GM19463 (cell line): ENCODE measurements around the gene NPTN.
A peak's percentile ranks its signal among the peaks of the same experiment; 100 is the strongest.
"Not testable (repeated sequence)": the region's sequence is repeated elsewhere in the genome, so short reads cannot be mapped to it uniquely, and the experiment has no call there.

Experiments used
- ATAC-seq: cut with Tn5 transposase; IDR thresholded peaks from one replicate; pipeline ENCODE4 v1.9.1; 2021; ENCODE audit warnings: mild to moderate bottlenecking, moderate library complexity; ENCODE audit not compliant: unreplicated experiment

NPTN gene

DNA sequence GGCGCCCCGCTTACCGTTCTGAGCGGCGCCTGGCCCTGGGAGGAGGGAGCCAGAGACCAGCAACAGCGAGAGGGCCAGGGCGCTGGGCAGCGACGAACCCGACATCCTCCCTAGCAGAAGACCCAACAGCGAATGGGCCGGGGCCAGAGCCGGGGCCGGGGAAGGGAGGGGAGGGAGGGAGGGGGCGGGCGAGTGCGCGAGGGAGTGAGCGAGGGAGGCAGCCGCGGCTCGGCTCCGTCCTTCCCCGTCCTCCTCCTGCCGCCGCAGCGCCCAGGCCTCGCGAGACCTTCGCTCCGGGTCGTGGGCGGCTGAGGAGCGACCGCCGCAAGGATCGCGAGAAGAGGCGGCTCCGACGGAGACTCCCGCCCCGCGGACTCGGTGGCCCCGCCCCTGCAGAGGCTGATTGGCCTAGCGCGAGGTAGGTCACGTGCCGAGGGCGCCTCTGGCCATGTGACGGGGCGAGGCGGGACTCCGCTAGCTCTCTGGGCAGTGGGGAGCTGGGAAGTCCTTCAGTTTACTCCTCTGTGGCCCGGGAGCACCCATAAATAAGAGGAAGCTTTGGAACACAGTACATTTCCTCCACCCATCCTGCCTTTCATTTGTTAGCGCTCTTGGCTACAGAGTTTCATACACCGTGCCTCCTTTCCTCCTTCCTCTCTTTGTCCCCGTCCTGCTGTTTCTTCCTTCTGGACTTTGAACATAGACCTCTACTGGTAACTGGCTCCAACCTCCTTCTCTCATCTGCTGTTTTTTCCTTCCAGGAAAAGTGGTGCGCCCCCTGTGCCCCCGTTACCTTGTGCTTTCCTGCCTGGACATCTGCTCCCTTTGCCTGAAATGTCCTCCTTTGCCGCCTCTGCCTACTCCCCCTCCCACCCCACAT, at the start of gene NPTN:
Gene NPTN (minus strand): TSS at position 279 of the 880 bp plus-strand sequence. CDS start 174 bp downstream, at position 105.
- peak; percentile 88 for ATAC-seq

DNA sequence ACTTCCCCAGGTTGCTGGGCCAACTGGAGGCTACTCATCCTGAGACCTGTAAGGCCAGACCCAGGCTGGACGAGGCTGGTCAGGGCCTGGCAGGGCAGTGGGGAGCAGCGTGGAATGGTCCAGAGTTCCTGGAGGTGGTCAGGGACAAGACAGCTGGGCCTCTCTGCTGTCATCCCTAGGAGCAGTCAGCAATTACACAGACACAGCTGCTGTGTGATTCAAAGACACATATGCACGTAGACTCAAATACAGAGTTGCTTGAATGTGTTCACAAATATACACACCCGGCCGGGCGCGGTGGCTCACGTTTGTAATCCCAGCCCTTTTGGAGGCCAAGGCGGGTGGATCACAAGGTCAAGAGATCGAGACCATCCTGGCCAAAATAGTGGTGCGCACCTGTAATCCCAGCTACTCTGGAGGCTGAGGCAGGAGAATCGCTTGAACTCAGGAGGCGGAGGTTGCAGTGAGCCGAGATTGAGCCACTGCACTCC, 49.5 kb upstream of the NPTN start:
- no peak for ATAC-seq

DNA sequence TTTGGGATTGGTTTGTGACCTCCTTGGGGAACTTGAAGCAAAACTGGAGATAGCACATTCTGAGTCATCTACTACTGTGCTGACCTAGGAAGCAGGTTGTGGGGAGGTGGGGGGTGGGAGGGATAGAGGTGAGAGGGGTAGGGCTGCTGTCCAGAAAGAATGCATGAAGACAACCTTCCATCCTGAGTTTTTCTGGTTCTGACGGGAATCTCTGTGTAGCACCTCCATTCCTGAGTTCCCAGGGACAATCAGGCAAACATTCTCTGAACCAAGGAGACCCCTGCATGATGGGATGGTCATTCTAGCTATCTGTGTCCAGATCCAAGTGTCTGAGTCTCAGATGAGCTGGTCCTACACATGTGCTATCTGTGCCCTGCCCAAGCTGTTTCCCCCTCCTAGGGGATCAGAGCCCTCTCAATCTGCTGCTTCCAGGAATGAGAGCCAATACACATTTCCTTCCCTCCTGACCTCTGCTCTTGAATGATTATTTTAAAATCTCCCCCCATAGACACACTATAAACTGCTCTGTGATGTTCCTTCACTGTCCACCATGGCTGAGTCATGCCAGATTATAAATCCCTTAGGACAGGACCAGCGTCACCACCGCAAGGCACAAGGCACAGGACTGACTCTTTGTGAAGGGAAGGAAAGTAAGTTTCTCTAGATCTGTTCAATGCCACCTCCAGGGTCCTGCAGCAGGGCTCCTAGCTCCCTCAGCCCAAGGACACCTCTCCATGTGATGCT, 48.8 kb upstream of the NPTN start:
- ATAC-seq, result no peak

DNA sequence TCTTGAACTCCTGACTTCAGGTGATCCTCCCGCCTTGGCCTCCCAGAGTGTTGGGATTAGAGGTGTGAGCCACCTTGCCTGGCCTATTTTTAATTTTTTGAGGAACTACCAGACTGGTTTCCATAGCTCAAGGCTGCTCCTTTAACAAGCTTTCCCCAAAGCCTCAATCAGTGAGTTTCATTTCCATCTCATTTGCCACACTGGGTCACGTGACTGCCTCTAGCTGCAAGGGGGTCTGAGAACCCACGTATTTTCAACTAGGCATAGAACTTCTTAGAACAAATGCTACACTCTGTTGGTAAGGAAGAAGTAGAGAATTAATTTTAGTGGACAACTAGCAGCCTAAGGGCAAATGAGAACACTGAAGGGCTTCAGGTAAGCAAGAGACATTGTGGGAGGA, 47.9 kb upstream of the NPTN start:
- ATAC-seq, result no peak

DNA sequence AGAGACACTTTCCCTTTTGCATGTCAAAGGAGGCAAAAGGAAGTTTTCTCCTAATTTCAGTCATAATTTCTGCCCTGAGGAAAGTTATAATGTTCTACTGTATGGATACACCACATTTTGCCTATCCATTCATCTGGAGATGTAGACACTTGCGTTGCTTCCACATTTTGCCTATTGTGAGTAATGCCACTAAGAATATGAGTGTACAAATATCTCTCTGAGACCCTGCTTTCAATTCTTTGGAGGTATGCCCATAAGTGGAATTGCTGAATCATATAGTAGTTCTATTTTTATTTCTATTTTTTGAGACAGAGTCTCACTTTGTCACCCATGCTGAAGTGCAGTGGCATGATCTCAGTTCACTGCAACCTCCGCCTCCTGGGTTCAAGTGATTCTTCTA, 47.4 kb upstream of the NPTN start:
- no peak for ATAC-seq

DNA sequence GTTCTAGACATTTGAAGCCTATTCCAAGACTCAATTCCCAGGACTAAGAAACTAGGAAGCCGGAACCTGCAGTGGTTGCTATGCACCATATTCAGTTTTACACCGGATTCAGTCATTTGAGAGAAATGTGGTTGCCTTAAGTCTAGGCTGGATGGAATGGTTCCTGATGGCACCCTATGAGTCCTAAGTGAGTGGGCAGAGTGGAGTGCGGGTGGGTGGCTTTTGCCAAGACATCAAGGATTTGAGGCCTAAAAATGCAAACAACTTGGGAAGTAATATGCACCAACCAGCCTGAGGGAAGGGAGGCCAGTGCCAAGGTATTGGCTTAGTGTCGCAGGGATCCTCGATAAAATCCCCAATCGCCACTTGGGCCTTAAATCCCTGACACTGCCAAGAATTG, 46.8 kb upstream of the NPTN start:
- no peak for ATAC-seq

DNA sequence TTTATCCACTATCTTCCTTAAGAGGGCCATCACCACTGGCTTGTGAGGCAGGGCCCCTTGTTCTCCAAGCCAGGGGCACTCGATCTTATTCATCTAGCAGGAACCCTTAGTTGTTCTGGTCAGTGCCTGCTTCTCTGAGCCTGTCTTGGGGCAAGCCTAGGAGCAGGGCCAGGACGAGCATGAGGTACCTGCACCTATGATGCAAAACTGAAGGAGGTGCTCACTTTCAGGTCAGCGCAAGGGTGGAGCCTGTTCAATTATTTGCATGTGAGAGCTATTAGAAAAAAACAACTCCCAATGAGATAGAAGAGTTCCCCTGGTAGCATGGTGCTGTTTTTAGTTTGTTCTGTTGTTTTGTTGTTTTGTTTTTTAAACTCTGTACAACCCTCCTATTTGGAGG, 46.0 kb upstream of the NPTN start:
- ATAC-seq, result no peak

DNA sequence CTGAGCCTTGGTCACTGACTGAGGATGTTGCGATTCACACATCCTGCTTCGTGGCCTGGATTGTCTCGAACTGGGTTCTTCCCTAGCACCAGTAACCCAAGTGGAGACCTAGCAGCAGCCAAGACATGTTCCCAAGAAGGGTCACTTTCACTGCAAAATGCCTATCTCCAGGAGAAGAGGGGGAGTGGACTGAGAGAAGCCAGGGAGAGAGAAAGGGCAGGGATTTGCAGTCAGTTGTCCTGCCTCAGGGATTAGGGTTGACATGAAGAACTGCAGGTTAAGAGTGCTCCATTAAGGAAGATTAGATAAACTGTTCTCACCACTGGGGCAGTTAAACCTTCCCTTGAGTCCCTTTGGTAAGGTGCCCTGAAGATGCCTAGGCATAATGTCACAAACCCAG, 45.3 kb upstream of the NPTN start:
- ATAC-seq, result no peak

DNA sequence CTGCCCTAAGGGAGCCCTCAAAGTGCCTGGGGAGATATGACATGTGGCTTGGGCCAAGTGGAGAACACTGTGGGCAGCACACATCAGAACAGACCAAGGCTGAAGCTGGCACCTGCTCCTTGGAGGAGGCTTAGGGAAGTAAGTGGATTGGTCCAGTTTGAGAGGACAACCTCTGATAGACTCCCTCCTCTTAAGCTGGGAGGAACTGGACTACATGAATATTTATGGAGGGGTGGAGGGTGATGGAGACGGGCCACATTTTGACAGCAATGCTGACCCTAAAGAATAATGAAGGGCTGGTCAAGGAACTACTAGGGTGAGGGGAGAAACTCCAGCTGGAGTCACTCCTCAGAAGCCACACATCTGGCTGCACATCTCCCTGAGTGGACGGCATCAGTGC, 44.5 kb upstream of the NPTN start:
- ATAC-seq, result no peak

DNA sequence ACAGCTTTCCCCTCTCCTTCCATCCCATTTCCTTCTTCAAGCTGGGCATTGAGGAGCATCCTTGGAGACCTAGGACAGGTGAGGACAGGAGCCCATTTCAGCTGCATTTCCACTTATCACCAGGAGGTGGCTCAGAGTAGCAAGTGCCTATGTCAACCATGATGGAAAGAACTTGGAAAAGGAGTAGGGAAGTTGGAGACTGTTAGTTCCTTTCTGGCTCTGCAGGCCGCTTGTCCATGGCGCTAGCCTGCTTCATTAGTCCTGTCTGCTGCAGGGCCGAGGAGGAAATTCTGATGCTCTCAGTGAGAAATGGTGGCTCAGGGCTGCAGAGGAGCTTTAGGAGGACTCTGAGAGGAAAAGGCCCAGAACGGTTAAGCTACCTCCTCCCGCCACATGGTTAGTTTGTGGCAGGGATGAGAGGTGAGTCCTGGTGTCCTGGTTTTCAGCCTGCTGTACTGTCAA, 44.0 kb upstream of the NPTN start:
- no peak for ATAC-seq

DNA sequence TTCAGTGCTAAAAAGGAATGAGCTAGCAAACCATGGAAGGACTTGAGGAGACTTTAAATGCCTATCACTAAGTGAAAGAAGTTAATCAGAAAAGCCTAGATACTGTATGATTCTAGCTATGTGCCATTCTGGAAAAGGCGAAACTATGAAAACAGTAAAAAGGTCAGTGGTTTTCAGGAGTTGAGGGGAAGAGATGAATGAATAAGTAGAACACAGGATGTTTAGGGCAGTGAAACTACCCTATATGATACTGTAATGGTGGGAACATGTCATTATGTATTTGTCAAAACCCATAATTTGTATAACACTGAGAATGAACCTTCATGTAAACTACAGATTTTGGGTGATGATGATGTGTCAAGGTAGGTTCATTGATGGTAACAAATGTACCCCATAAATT, 41.4 kb upstream of the NPTN start:
- ATAC-seq, result no peak

DNA sequence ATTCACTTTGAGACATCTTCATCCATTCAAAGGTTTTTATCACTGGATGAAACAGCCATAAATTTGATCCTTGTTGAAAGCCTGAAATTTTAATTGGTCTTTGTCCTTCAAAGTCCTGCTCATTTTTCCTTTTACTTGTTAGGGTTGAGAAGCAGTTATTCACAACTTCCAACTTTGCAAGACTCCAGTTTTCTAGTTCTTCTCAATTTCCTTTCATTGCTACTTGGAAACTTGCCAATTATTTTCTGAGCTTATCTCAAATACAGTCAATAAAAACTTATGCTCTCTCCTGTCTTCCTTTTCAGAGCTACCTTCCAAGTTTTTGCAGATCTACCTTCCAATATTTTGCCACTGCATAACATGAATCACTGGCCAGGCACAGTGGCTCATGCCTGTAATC, 27.3 kb upstream of the NPTN start:
- ATAC-seq, result no peak

DNA sequence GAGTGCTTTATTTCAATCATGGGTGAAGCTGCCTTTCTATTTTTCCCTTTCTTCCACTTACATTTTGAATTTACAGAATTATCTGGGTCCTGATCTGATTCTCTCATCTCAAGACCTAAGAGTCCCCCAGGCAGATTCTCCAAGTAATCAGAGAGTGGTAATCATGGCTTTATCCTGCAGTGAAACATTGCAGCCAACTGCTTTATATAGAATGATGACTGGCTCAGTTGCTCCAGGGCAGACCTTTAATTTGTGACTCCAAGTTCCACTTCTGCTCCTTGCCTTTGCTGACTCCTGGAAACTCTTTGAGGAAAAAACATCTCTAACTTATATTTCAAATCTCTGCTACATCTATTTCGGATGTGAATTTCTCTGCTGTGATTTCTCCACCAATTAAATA, 25.5 kb upstream of the NPTN start:
- no peak for ATAC-seq

DNA sequence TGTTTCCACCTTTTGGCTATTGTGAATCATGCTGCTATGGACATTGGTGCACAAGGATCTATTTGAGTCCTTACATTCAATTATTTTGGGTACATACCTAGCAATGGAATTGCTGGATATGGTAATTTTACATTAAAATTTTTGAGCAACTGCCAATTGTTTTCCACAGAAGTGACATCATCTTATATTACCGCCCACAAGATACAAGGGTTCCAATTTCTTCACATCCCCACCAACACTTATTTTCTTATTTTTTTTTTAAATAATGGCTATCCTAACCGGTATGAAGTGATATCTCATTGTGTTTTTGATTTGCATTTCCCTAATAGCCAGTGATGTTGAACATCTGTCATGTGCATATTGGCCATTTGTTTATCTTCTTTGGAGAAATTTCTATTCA, 22.5 kb upstream of the NPTN start:
- no peak for ATAC-seq

DNA sequence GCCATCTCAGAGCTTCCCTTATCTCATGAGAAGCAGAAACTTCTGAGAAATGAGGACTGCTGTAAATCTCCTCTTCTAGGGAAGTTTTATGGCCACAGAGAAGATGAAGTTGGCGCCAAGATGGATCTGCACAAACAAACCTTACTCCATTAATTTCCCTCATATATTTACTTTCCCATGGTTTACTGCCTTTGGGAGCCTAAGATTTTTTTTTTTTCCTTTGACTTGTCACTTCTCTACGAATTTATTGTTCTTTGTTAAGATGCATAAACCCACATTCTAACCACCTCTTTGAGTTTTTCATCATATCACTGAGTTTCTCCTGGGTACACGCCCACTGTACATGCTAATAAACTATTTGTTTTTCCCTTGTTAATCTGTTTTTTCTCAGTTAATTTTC, 21.5 kb upstream of the NPTN start:
- ATAC-seq, result no peak

DNA sequence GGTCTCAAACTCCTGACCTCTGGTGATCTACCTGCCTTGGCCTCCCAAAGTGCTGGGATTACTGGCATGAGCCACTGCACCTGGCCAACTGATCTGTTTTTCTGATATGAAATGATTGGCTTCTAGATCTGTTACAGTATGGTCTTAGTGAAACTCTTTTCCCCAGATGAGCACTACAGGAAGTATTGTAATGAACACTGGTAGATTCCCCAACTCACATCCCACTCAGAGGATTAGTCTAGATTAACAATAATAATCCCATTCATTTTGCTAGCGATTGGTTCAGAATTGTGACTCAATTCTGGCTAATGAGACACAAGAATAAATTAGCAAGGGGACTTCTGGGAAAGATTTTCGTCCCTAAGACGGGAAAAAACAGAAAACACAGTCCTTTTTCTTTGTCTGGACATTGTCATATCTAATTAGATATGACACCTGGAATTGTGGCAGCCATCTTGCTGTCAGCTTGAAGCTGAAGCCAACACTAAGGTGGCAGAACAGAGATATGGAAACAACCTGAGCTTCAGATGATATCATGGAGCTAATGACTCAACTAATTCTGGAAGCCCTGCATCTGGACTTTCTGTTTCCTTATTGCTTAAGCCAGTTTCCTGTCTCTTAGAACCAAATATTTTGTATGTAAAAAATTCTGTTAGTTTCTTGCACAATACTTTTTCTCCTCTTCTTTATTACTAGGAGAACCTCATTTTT, 17.4 kb upstream of the NPTN start:
- ATAC-seq, result no peak

DNA sequence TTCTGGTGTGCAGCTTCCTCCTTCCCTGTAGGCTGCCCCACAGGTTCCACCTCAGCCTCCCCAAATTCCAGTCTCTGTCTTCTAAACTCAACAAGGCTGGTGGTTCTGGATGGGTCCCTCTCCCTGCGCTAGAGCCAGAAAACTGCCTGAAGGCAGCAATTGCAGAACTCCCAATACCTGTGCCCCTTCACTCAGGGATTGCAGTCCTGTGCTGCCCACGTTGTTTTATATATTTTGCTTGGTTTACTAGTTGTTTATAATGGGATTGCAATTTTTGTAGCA, 14.8 kb upstream of the NPTN start:
- no peak for ATAC-seq

DNA sequence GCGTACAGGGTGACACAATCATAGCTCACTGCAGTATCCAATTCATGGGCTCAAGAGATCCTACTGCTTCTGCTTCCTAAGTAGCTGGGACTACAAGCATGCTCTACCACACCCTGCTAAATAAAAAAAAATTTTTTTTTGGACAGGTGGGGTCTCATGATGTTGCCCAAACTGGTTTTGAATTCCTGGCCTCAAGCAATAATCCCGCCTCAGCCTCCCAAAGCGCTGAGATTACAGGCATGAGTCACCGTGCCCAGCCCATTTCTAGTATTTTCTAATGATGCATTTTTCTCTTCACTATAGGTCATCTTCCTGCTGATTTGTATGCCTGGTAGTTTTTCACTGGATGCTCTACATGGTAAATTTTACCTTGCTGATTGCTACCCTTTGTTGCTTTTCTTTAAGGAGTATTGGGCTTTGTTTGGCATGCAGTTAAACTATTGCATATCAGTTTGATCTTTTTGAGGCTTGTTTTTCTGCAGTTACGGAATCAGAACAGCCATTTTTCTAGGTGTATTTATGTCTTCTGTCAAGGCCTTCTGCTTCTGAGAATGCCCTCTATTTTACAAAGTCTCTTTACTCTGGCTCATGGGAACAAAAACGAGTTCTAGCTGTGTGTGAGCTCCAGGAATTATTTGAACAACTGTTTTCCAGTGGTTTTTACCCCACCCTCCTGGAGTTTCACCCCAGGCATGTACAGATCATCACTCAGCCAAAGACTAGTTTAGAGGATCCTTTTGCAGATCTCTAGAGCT, 14.2 kb upstream of the NPTN start:
- no peak for ATAC-seq

DNA sequence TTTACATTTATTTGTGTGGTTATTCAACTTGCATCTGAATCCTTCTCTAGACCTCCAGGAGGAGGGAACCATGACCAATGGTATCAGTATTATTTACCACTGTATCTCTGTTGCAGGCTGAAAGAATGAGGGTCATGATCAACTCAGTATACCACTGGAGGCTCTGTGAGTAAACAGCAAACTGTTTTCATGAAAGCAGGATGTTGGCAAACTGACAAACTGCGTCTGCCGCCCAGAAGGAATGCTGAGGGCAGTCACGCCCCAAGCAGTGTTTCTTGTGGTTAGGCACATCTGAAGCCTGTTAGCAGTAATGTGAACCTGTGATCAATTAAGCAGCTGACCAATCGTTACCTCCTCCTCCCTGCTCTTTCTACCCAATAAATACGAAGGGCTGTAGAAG, 6.3 kb upstream of the NPTN start:
- ATAC-seq, result not testable (repeated sequence)

DNA sequence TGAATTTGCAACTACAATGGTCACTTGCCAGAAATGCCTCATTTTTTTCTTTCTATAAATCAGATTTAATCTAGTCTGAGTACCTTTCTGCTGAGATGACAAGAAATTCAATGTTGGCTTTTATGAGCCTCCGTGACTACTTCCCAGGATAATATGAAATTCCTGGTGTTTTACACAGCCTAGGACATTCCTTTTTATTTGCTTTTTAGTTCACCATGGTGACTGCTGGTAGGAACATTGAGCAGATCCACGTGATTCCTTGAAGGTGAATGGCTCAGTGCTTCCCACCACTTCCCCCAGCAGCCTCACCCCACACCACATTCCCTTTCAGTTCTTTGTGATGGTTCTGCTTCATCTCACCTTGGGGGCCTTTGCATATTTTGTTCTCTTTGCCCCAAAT, 4.3 kb upstream of the NPTN start:
- no peak for ATAC-seq

DNA sequence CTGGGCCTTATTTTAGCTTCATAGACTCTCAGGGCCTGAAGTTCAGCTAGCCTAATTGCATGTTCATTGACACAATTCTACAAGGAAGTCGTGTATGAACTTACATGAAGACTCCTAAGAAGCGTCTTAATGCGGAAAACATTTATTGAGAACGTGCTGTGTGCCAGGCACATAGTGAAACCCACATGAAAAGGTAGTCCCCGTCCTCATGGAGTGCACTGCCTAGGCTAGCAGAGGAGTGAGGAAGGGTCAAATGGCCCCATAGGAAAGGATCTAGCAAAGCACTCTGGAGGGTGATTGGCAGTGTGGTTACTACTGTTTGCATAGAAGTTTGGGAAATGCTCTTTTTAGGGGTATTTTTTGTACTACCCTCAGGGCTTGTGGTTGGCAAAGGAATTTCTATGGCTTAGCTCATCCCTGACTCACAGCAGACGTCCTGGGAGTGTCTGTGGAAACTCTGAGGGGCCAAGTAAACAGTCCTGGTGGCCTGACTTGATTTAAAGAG, 854 bp upstream of the NPTN start:
- ATAC-seq, result no peak
